Liver (tissue), 9 donors: ENCODE results near the gene ALPI. TPM values are rescaled to one million over a fixed set of nuclear protein-coding genes. Genes with fewer than 3 reads are reported as not detected.

ENCODE experiments used
- DNase-seq: peaks from one replicate; pipeline ENCODE4 v3.0.0-alpha.2; 2017; ENCODE audit warnings: low spot score
- H3K27ac ChIP-seq, 2 donors: one replicate each; pipeline ENCODE4 v1.7.0; 2013; ENCODE audit warnings: inconsistent platforms in 2 of 2, low read length in 2 of 2, control low read depth in 1 of 2, low read depth in 1 of 2, mild to moderate bottlenecking in 1 of 2
- H3K27me3 ChIP-seq, 4 donors: one replicate each; pipeline versions ENCODE4 v1.6.1 to v1.7.0; 2013; ENCODE audit warnings: low read length in 3 of 4, inconsistent platforms in 1 of 4, mild to moderate bottlenecking in 1 of 4, moderate library complexity in 1 of 4; ENCODE audit not compliant: control insufficient read depth in 4 of 4, insufficient read depth in 4 of 4
- H3K36me3 ChIP-seq, 4 donors: one replicate each; pipeline versions ENCODE4 v1.6.1 to v1.7.0; 2013; ENCODE audit warnings: low read length in 3 of 4, mild to moderate bottlenecking in 3 of 4, low read depth in 1 of 4, moderate library complexity in 1 of 4; ENCODE audit not compliant: control insufficient read depth in 4 of 4, insufficient read depth in 3 of 4
- H3K4me1 ChIP-seq, 4 donors: one replicate each; pipeline versions ENCODE4 v1.6.1 to v1.7.0; 2013; ENCODE audit warnings: low read length in 3 of 4, mild to moderate bottlenecking in 3 of 4, moderate library complexity in 1 of 4; ENCODE audit not compliant: control insufficient read depth in 4 of 4, insufficient read depth in 4 of 4
- H3K4me3 ChIP-seq, 3 donors: one replicate each; pipeline versions ENCODE4 v1.6.1 to v1.7.0; 2013; ENCODE audit warnings: low read length in 3 of 3, control low read depth in 1 of 3, low read depth in 1 of 3, mild to moderate bottlenecking in 1 of 3
- H3K9ac ChIP-seq, 2 donors: one replicate each; pipeline ENCODE4 v1.7.0; 2013; ENCODE audit warnings: low read length in 2 of 2, mild to moderate bottlenecking in 2 of 2, moderate library complexity in 2 of 2, control low read depth in 1 of 2, low read depth in 1 of 2
- H3K9me3 ChIP-seq, 4 donors: one replicate each; pipeline versions ENCODE4 v1.6.1 to v1.7.0; 2013; ENCODE audit warnings: low read length in 3 of 4; ENCODE audit not compliant: control insufficient read depth in 4 of 4
- ATF3 ChIP-seq: IDR thresholded peaks from 2 replicates; pipeline ENCODE4 v1.6.1; 2016; ENCODE audit warnings: antibody characterized with exemption
- EGR1 ChIP-seq, 2 donors: IDR thresholded peaks; 2 replicates each; pipeline ENCODE4 v1.6.1; 2016 to 2018; ENCODE audit warnings: antibody characterized with exemption in 2 of 2, low read depth in 2 of 2
- FOXA1 ChIP-seq: IDR thresholded peaks from 2 replicates; pipeline ENCODE4 v1.6.1; 2016; ENCODE audit warnings: antibody characterized with exemption
- FOXA2 ChIP-seq: IDR thresholded peaks from 2 replicates; pipeline ENCODE4 v1.6.1; 2016; ENCODE audit warnings: antibody characterized with exemption
- GABPA ChIP-seq, 2 donors: IDR thresholded peaks in 1 of 2; conservative IDR thresholded peaks in 1 of 2; 2 replicates each; pipeline ENCODE4 v1.6.1; 2016; ENCODE audit warnings: antibody characterized with exemption in 2 of 2, mild to moderate bottlenecking in 1 of 2, moderate library complexity in 1 of 2
- HNF4A ChIP-seq, 2 donors: conservative IDR thresholded peaks; 2 replicates each; pipeline ENCODE4 v1.6.1; 2016; ENCODE audit warnings: antibody characterized with exemption in 2 of 2, mild to moderate bottlenecking in 2 of 2
- HNF4G ChIP-seq: IDR thresholded peaks from 2 replicates; pipeline ENCODE4 v1.6.1; 2016; ENCODE audit warnings: antibody characterized with exemption
- JUND ChIP-seq, 2 donors: IDR thresholded peaks; 2 replicates each; pipeline ENCODE4 v1.6.1; 2016; ENCODE audit warnings: antibody characterized with exemption in 2 of 2
- NR2F2 ChIP-seq: IDR thresholded peaks from 2 replicates; pipeline ENCODE4 v1.6.1; 2016; ENCODE audit warnings: antibody characterized with exemption
- RAD21 ChIP-seq, 2 donors: IDR thresholded peaks; 2 replicates each; pipeline ENCODE4 v1.6.1; 2016; ENCODE audit warnings: antibody characterized with exemption in 2 of 2, mild to moderate bottlenecking in 2 of 2
- RXRA ChIP-seq, 2 donors: IDR thresholded peaks; 2 replicates each; pipeline ENCODE4 v1.6.1; 2017 to 2018; ENCODE audit warnings: antibody characterized with exemption in 2 of 2, mild to moderate bottlenecking in 1 of 2
- TAF1 ChIP-seq: conservative IDR thresholded peaks from 2 replicates; pipeline ENCODE4 v1.6.1; 2016; ENCODE audit warnings: antibody characterized with exemption, mild to moderate bottlenecking
- YY1 ChIP-seq: IDR thresholded peaks from 2 replicates; pipeline ENCODE4 v1.6.1; 2016; ENCODE audit warnings: antibody characterized with exemption, mild to moderate bottlenecking
- WGBS: extraction: QIAGEN DNeasy Blood & Tissue Kit; methylation state at CpG from one replicate; pipeline ENCODE4 v1.1.7; 2013; 5-methylcytosine and 5-hydroxymethylcytosine counted together
- polyA plus RNA-seq, 2 donors: library from polyadenylated mRNA; stranded (reverse) in 1 of 2; unstranded in 1 of 2; fragments of 200-250 nt in 1 of 2; fragments of >200 nt in 1 of 2; fragmentation: Nextera tagmentation in 1 of 2; extraction: Ambion mirVana in 1 of 2; gene quantifications; one replicate each; pipeline versions ENCODE4 v1.2.1 to v1.2.3, GENCODE V29; 2013 to 2015
- total RNA-seq, 2 donors: library from RNA; depleted of rRNA; stranded (reverse); fragments of >200 nt; gene quantifications; one replicate each; pipeline ENCODE4 v1.2.3, GENCODE V29; 2014
- TF ChIP-seq, protein P1 (sequence below): IDR thresholded peaks from 2 replicates; pipeline ENCODE4 v1.6.1; 2016; ENCODE audit warnings: antibody characterized with exemption, mild to moderate bottlenecking
- TF ChIP-seq, protein P2 (sequence below): IDR thresholded peaks from 2 replicates; pipeline ENCODE4 v1.6.1; 2016; ENCODE audit warnings: antibody characterized with exemption
- TF ChIP-seq, protein P3 (sequence below): fragments of 150-350 bp; IDR thresholded peaks from 2 replicates; pipeline ENCODE4 v1.5.1; 2017; ENCODE audit warnings: improper control_type of control experiment, low read depth, low read length; ENCODE audit not compliant: missing input control
- TF ChIP-seq, protein P4 (sequence below): IDR thresholded peaks from 2 replicates; pipeline ENCODE4 v1.6.1; 2016; ENCODE audit warnings: antibody characterized with exemption
- donor health status: healthy.
- donor health status: healthy.
- donor health status: healthy.
- donor health status: healthy.
- donor health status: healthy.

ALPI gene
- total and polyA plus RNA-seq, 4 donors = 0.02 TPM; not detected in 3

- H3K9me3 ChIP-seq = no peaks in the 10 kb centered on the region
- no peaks in the 10 kb centered on the region for H3K36me3 ChIP-seq
- TF ChIP-seq, protein P1, sequence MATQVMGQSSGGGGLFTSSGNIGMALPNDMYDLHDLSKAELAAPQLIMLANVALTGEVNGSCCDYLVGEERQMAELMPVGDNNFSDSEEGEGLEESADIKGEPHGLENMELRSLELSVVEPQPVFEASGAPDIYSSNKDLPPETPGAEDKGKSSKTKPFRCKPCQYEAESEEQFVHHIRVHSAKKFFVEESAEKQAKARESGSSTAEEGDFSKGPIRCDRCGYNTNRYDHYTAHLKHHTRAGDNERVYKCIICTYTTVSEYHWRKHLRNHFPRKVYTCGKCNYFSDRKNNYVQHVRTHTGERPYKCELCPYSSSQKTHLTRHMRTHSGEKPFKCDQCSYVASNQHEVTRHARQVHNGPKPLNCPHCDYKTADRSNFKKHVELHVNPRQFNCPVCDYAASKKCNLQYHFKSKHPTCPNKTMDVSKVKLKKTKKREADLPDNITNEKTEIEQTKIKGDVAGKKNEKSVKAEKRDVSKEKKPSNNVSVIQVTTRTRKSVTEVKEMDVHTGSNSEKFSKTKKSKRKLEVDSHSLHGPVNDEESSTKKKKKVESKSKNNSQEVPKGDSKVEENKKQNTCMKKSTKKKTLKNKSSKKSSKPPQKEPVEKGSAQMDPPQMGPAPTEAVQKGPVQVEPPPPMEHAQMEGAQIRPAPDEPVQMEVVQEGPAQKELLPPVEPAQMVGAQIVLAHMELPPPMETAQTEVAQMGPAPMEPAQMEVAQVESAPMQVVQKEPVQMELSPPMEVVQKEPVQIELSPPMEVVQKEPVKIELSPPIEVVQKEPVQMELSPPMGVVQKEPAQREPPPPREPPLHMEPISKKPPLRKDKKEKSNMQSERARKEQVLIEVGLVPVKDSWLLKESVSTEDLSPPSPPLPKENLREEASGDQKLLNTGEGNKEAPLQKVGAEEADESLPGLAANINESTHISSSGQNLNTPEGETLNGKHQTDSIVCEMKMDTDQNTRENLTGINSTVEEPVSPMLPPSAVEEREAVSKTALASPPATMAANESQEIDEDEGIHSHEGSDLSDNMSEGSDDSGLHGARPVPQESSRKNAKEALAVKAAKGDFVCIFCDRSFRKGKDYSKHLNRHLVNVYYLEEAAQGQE = no peak
- TF ChIP-seq RXRA (IDR thresholded peaks at IDR 0.05) (no peak), FOXA1 (no peak), GABPA (IDR thresholded peaks at IDR 0.05 in 1 of 2, conservative IDR thresholded peaks at IDR 0.05 in 1 of 2) (no peak), RAD21 (IDR thresholded peaks at IDR 0.05) (no peak), ATF3 (no peak), FOXA2 (no peak), EGR1 (IDR thresholded peaks at IDR 0.05; ENCODE audit: low read depth in 2 of 2) (no peak), HNF4A (conservative IDR thresholded peaks at IDR 0.05) (no peak), NR2F2 (no peak), TAF1 (no peak), JUND (IDR thresholded peaks at IDR 0.05) (no peak), YY1 (no peak), HNF4G (no peak)
- TF ChIP-seq, protein P2, sequence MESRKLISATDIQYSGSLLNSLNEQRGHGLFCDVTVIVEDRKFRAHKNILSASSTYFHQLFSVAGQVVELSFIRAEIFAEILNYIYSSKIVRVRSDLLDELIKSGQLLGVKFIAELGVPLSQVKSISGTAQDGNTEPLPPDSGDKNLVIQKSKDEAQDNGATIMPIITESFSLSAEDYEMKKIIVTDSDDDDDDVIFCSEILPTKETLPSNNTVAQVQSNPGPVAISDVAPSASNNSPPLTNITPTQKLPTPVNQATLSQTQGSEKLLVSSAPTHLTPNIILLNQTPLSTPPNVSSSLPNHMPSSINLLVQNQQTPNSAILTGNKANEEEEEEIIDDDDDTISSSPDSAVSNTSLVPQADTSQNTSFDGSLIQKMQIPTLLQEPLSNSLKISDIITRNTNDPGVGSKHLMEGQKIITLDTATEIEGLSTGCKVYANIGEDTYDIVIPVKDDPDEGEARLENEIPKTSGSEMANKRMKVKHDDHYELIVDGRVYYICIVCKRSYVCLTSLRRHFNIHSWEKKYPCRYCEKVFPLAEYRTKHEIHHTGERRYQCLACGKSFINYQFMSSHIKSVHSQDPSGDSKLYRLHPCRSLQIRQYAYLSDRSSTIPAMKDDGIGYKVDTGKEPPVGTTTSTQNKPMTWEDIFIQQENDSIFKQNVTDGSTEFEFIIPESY = no peak
- TF ChIP-seq, protein P3, sequence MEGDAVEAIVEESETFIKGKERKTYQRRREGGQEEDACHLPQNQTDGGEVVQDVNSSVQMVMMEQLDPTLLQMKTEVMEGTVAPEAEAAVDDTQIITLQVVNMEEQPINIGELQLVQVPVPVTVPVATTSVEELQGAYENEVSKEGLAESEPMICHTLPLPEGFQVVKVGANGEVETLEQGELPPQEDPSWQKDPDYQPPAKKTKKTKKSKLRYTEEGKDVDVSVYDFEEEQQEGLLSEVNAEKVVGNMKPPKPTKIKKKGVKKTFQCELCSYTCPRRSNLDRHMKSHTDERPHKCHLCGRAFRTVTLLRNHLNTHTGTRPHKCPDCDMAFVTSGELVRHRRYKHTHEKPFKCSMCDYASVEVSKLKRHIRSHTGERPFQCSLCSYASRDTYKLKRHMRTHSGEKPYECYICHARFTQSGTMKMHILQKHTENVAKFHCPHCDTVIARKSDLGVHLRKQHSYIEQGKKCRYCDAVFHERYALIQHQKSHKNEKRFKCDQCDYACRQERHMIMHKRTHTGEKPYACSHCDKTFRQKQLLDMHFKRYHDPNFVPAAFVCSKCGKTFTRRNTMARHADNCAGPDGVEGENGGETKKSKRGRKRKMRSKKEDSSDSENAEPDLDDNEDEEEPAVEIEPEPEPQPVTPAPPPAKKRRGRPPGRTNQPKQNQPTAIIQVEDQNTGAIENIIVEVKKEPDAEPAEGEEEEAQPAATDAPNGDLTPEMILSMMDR = no peak
- TF ChIP-seq, protein P4, sequence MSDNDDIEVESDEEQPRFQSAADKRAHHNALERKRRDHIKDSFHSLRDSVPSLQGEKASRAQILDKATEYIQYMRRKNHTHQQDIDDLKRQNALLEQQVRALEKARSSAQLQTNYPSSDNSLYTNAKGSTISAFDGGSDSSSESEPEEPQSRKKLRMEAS = no peak
- H3K27ac ChIP-seq = no peak overlapping the region
- H3K27me3 ChIP-seq = peaks cover 2 to 6% (median 3%) of the 10 kb centered on the region in 4 donors
- no peak for DNase-seq
- no peak overlapping the region for H3K9ac ChIP-seq
- WGBS = 91% methylated on average over 29 of the region's 29 CpGs
- H3K4me1 ChIP-seq = peaks cover 0 to 14% (median 4%) of the 10 kb centered on the region in 4 donors
- H3K4me3 ChIP-seq = no peak overlapping the region
Measured at GRCh38 chr2:232481322-232482140, 25.6 kb downstream of the ALPI start.
